OCI-LY7 (cell line): ENCODE data around the gene DLGAP1. TPM values are rescaled to one million over a fixed set of nuclear protein-coding genes. Genes with fewer than 3 reads are reported as not detected.

Experiments
- BruUV-seq: library from RNA; stranded (reverse); fragments of 400-500 nt; replicated peaks from 2 replicates; lab custom pipeline; 2021; lab: Mats Ljungman, UMichigan
- CTCF ChIA-PET: fragments of 300-600 bp; sonication (Branson Sonifier 250); formaldehyde crosslinking; loops from one replicate; lab custom pipeline; 2022; ENCODE audit warnings: antibody characterized with exemption; ENCODE audit not compliant: unreplicated experiment; lab: Charles Lee
- POLR2A ChIA-PET: fragments of 300-600 bp; sonication (Branson Sonifier 250); formaldehyde crosslinking; loops from one replicate; lab custom pipeline; 2022; ENCODE audit warnings: antibody characterized with exemption; lab: Charles Lee
- DNase-seq: peaks from one replicate; pipeline ENCODE4 v3.0.0-alpha.2; 2015; ENCODE audit warnings: low spot score
- H2AFZ ChIP-seq: fragments of 200-600 bp; sonication (generic), shearing (Covaris generic); 2 replicates; pipeline ENCODE4 v1.6.1; 2014; ENCODE audit warnings: mild to moderate bottlenecking, antibody characterized with exemption, low read length, moderate library complexity
- H3K27ac ChIP-seq: fragments of 200-600 bp; sonication (generic); 2 replicates; pipeline ENCODE4 v1.5.1; 2014; ENCODE audit warnings: mixed run types, low read depth, mild to moderate bottlenecking, moderate library complexity, low read length, inconsistent platforms; ENCODE audit not compliant: poor library complexity, severe bottlenecking
- H3K36me3 ChIP-seq: fragments of 200-600 bp; sonication (generic); 2 replicates; pipeline ENCODE4 v1.6.1; 2014; ENCODE audit warnings: mild to moderate bottlenecking, antibody characterized with exemption, low read length, moderate library complexity, mixed read lengths; ENCODE audit not compliant: insufficient read depth
- H3K4me1 ChIP-seq: fragments of 200-600 bp; sonication (generic); 2 replicates; pipeline ENCODE4 v1.5.1; 2014; ENCODE audit warnings: mild to moderate bottlenecking, low read length; ENCODE audit not compliant: insufficient read depth, poor library complexity, severe bottlenecking
- H3K4me2 ChIP-seq: fragments of 200-600 bp; sonication (generic); 2 replicates; pipeline ENCODE4 v1.6.1; 2014; ENCODE audit warnings: mild to moderate bottlenecking, low read length
- H3K4me3 ChIP-seq: fragments of 200-600 bp; sonication (generic); 2 replicates; pipeline ENCODE4 v1.5.1; 2014; ENCODE audit warnings: mild to moderate bottlenecking, low read depth, low read length; ENCODE audit not compliant: poor library complexity, severe bottlenecking
- H3K79me2 ChIP-seq: fragments of 200-600 bp; sonication (generic); 2 replicates; pipeline ENCODE4 v1.6.1; 2016; ENCODE audit warnings: low read depth, mild to moderate bottlenecking, low read length, moderate library complexity, mixed read lengths; ENCODE audit not compliant: insufficient read depth
- H3K9me2 ChIP-seq: fragments of 200-600 bp; sonication (generic); 2 replicates; pipeline ENCODE4 v1.6.1; 2016; ENCODE audit warnings: mild to moderate bottlenecking, low read length, mixed read lengths; ENCODE audit not compliant: insufficient read depth
- H3K9me3 ChIP-seq: fragments of 200-600 bp; sonication (generic); 2 replicates; pipeline ENCODE4 v1.6.1; 2014; ENCODE audit warnings: mild to moderate bottlenecking, mixed run types, low read length, mixed read lengths
- H4K20me1 ChIP-seq: fragments of 200-600 bp; sonication (generic); 2 replicates; pipeline ENCODE4 v1.6.1; 2014; ENCODE audit warnings: mild to moderate bottlenecking, antibody characterized with exemption, low read length, moderate library complexity, mixed read lengths; ENCODE audit not compliant: insufficient read depth
- EZH2phosphoT487 ChIP-seq: fragments of 200-600 bp; sonication (generic); IDR thresholded peaks from 2 replicates; pipeline ENCODE4 v1.6.1; 2018; ENCODE audit warnings: low read depth, borderline replicate concordance, mild to moderate bottlenecking, mixed run types, antibody characterized with exemption, low read length, moderate library complexity, mixed read lengths
- intact Hi-C: fragments of 100-400 bp; cut with micrococcal nuclease; formaldehyde crosslinking; loops from one replicate; pipeline ENCODE4 v1.10.0; 2022; ENCODE audit not compliant: unreplicated experiment
- total RNA-seq, 2 experiments: library from RNA; depleted of rRNA in 1 of 2; stranded (reverse); fragments of >200 nt in 1 of 2; shearing (Covaris generic) in 1 of 2; gene quantifications; 2 replicates each; pipeline ENCODE4 v1.2.3, GENCODE V29; 2014 to 2022
- TF ChIP-seq, protein P1 (sequence below): fragments of 200-600 bp; sonication (generic); conservative IDR thresholded peaks from 2 replicates; pipeline ENCODE4 v1.5.1; 2014; ENCODE audit warnings: mild to moderate bottlenecking, antibody characterized with exemption, low read length, moderate library complexity, mixed read lengths

DLGAP1 gene
- total RNA-seq, 2 experiments from 2014 or later, result 0.22 TPM; not detected in 1

DNA sequence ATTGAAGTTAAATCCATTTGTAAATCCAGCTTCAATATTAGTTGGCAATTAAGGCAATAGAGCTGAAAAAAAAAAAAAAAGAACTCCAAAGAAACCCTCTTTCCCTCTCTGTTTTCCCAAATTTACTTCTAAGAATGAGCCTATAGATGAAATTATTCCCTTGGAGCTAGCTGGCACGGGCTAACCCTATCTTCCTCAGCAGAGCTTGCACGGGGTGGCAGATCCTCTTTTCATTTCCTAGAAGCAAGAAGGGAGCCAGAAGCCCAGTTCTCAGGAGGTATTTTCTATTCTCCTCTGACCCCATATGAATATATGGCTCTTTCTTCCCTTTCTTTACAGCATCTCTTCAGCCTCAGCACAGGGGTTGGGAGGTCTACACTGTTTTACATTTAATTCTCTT is 579.1 kb downstream of the DLGAP1 start:
- DNase-seq, result no peak
- Histone ChIP-seq H3K4me2 (no peak overlapping the region), H3K4me1 (peaks cover 10% of the 10 kb centered on the region), H3K9me3 (no peaks in the 10 kb centered on the region), H3K79me2 (no peaks in the 10 kb centered on the region), H3K9me2 (no peaks in the 10 kb centered on the region), H3K27ac (no peak overlapping the region), H3K4me3 (no peak overlapping the region), H3K36me3 (no peaks in the 10 kb centered on the region), H4K20me1 (no peaks in the 10 kb centered on the region), H2AFZ (0 out of 2 replicates have a peak overlapping the region, but pooled peaks have one; percentile 1)
- TF ChIP-seq, protein P1, sequence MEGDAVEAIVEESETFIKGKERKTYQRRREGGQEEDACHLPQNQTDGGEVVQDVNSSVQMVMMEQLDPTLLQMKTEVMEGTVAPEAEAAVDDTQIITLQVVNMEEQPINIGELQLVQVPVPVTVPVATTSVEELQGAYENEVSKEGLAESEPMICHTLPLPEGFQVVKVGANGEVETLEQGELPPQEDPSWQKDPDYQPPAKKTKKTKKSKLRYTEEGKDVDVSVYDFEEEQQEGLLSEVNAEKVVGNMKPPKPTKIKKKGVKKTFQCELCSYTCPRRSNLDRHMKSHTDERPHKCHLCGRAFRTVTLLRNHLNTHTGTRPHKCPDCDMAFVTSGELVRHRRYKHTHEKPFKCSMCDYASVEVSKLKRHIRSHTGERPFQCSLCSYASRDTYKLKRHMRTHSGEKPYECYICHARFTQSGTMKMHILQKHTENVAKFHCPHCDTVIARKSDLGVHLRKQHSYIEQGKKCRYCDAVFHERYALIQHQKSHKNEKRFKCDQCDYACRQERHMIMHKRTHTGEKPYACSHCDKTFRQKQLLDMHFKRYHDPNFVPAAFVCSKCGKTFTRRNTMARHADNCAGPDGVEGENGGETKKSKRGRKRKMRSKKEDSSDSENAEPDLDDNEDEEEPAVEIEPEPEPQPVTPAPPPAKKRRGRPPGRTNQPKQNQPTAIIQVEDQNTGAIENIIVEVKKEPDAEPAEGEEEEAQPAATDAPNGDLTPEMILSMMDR, result no peak
- no peak for TF ChIP-seq EZH2phosphoT487
- intact Hi-C loops, result no loop called here
- CTCF ChIA-PET, result interaction anchor here (0.9 kb wide), 1 partner anchor 9 kb away, joined by 3 read pairs; no protein-coding TSS in a partner anchor
- BruUV-seq, result no TSS peak
- POLR2A ChIA-PET, result interaction anchor here (0.6 to 1.8 kb wide), 8 partner anchors 13 to 1194 kb away, joined by 3 to 4 read pairs (median 3); no protein-coding TSS in a partner anchor

GRCh38 chr18:3875376-3875775 is 579.7 kb downstream of the DLGAP1 start:
- Histone ChIP-seq H4K20me1 (no peaks in the 10 kb centered on the region), H3K79me2 (no peaks in the 10 kb centered on the region), H2AFZ (0 out of 2 replicates have a peak overlapping the region, but pooled peaks have one; percentile 1), H3K4me1 (peaks cover 10% of the 10 kb centered on the region), H3K9me2 (no peaks in the 10 kb centered on the region), H3K4me2 (no peak overlapping the region), H3K36me3 (no peaks in the 10 kb centered on the region), H3K27ac (no peak overlapping the region), H3K4me3 (no peak overlapping the region), H3K9me3 (no peaks in the 10 kb centered on the region)
- BruUV-seq, result no TSS peak
- ChIA-PET POLR2A (interaction anchor here (0.6 to 1.7 kb wide), 4 partner anchors 12 to 1006 kb away, joined by 3 read pairs; no protein-coding TSS in a partner anchor), CTCF (no interaction called here)
- intact Hi-C loops, result no loop called here
- no peak for DNase-seq
- TF ChIP-seq, protein P1, result no peak
- no peak for TF ChIP-seq EZH2phosphoT487

DNA sequence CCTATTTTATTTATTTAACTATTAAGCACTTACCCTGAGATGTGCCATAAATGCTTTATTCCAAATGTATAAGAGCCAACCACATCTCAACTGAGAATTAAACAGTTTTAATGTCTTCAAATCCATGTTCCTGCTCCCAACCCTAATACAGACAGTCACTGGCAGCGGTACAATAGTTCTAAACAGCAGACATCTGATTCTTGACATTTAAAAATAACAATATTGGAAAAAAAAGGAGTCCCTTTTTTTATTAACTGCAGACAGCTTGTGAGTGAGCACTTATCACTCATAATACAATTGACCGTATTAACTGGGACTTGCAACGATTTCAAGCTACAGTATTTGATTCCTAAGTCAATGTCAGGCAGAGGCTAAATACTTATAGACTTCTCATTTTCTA is 580.5 kb downstream of the DLGAP1 start:
- H3K9me3 ChIP-seq, result no peaks in the 10 kb centered on the region
- H3K27ac ChIP-seq, result no peak overlapping the region
- peaks cover 10% of the 10 kb centered on the region for H3K4me1 ChIP-seq
- H4K20me1 ChIP-seq, result no peaks in the 10 kb centered on the region
- H3K4me3 ChIP-seq, result no peak overlapping the region
- DNase-seq, result no peak
- H3K36me3 ChIP-seq, result no peaks in the 10 kb centered on the region
- 0 out of 2 replicates have a peak overlapping the region, but pooled peaks have one; percentile 66 for H2AFZ ChIP-seq
- BruUV-seq, result no TSS peak
- H3K79me2 ChIP-seq, result no peaks in the 10 kb centered on the region
- H3K9me2 ChIP-seq, result no peaks in the 10 kb centered on the region
- TF ChIP-seq, protein P1, result no peak
- TF ChIP-seq EZH2phosphoT487, result no peak
- no peak overlapping the region for H3K4me2 ChIP-seq
- intact Hi-C loops, result no loop called here
- ChIA-PET POLR2A (interaction anchor here (1.1 to 1.7 kb wide), 2 partner anchors 11 to 15 kb away, joined by 3 read pairs; no protein-coding TSS in a partner anchor), CTCF (no interaction called here)
